MM.1S (cell line): ENCODE data around the gene DBP.

ENCODE experiments used
- DNase-seq: peaks from one replicate; pipeline ENCODE4 v3.0.0-alpha.2; 2015
- H2AFZ ChIP-seq: fragments of 300-600 bp; sonication (generic); 2 replicates; pipeline ENCODE4 v1.6.0; 2016; ENCODE audit warnings: antibody characterized with exemption, low read length
- H3F3A ChIP-seq: fragments of 300-600 bp; sonication (generic); 2 replicates; pipeline ENCODE4 v1.6.1; 2016; ENCODE audit warnings: mild to moderate bottlenecking, antibody characterized with exemption, low read length, moderate library complexity, mixed read lengths; ENCODE audit not compliant: insufficient read depth
- H3K27ac ChIP-seq: fragments of 300-600 bp; sonication (generic); 2 replicates; pipeline ENCODE4 v1.5.1; 2016; ENCODE audit warnings: mild to moderate bottlenecking, low read length
- H3K27me3 ChIP-seq: fragments of 300-600 bp; sonication (generic); replicated peaks from 2 replicates; pipeline ENCODE4 v1.6.0; 2016; ENCODE audit warnings: low read length; ENCODE audit not compliant: insufficient read depth
- H3K36me3 ChIP-seq: fragments of 300-600 bp; sonication (generic); replicated peaks from 2 replicates; pipeline ENCODE4 v1.6.1; 2016; ENCODE audit warnings: mild to moderate bottlenecking, low read length, mixed read lengths; ENCODE audit not compliant: insufficient read depth
- H3K4me1 ChIP-seq: fragments of 300-600 bp; sonication (generic); 2 replicates; pipeline ENCODE4 v1.6.1; 2016; ENCODE audit warnings: low read length, mixed read lengths
- H3K4me2 ChIP-seq: fragments of 300-600 bp; sonication (generic); 2 replicates; pipeline ENCODE4 v1.6.0; 2016; ENCODE audit warnings: low read depth, low read length
- H3K4me3 ChIP-seq: fragments of 300-600 bp; sonication (generic); 2 replicates; pipeline ENCODE4 v1.5.1; 2016; ENCODE audit warnings: low read length, mixed read lengths
- H3K79me2 ChIP-seq: fragments of 300-600 bp; sonication (generic); 2 replicates; pipeline ENCODE4 v1.6.1; 2016; ENCODE audit warnings: mixed run types, low read length, mixed read lengths
- H3K9ac ChIP-seq: fragments of 300-600 bp; sonication (generic); 2 replicates; pipeline ENCODE4 v1.6.1; 2016; ENCODE audit warnings: low read length, mixed read lengths
- H3K9me2 ChIP-seq: fragments of 300-600 bp; sonication (generic); replicated peaks from 2 replicates; pipeline ENCODE4 v1.6.1; 2016; ENCODE audit warnings: mild to moderate bottlenecking, low read length, mixed read lengths; ENCODE audit not compliant: insufficient read depth
- H3K9me3 ChIP-seq: fragments of 300-600 bp; sonication (generic); replicated peaks from 2 replicates; pipeline ENCODE4 v1.6.1; 2016; ENCODE audit warnings: mild to moderate bottlenecking, low read length, mixed read lengths; ENCODE audit not compliant: insufficient read depth
- H4K20me1 ChIP-seq: fragments of 300-600 bp; sonication (generic); 2 replicates; pipeline ENCODE4 v1.6.1; 2016; ENCODE audit warnings: mild to moderate bottlenecking, low read length, moderate library complexity, mixed read lengths; ENCODE audit not compliant: insufficient read depth
- EZH2 ChIP-seq: fragments of 300-600 bp; sonication (generic); optimal IDR thresholded peaks from 2 replicates; pipeline ENCODE3; 2017; ENCODE audit warnings: low read depth, mild to moderate bottlenecking, antibody characterized with exemption, low read length, mixed read lengths
- EZH2phosphoT487 ChIP-seq: fragments of 300-600 bp; sonication (generic); IDR thresholded peaks from 2 replicates; pipeline ENCODE4 v1.6.1; 2018; ENCODE audit warnings: antibody characterized with exemption, low read length
- TF ChIP-seq, protein P1 (sequence below): fragments of 300-600 bp; sonication (generic); IDR thresholded peaks from 2 replicates; pipeline ENCODE4 v1.5.1; 2016; ENCODE audit warnings: antibody characterized with exemption, low read length, mixed read lengths

The DBP gene

DNA sequence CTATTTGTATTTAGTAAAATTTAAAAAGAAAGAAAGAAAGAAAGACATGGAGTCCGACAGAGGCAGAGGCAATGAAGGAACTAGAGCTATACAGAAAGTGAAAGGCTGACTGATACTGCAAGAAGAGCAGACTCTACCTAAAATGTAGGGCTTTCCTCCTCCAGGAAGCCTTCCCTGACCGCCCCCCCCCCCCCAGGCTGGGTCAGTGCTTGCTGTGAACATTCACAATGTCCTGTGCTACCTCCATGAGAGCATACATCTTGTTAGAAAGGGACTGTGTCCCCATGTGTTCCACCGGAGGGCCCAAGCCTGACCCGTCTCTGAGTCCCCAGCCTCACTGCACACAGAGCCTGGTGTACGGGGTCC lies 14.5 kb upstream of the DBP start:
- no peaks in the 10 kb centered on the region for H3K9me2 ChIP-seq
- no peaks in the 10 kb centered on the region for H3K36me3 ChIP-seq
- H3K9ac ChIP-seq, result no peak overlapping the region
- no peak overlapping the region for H3K4me3 ChIP-seq
- H3K4me2 ChIP-seq, result no peak overlapping the region
- peaks cover 7% of the 10 kb centered on the region; the same call in 1 of the 2 replicates for H3K4me1 ChIP-seq
- TF ChIP-seq, protein P1, sequence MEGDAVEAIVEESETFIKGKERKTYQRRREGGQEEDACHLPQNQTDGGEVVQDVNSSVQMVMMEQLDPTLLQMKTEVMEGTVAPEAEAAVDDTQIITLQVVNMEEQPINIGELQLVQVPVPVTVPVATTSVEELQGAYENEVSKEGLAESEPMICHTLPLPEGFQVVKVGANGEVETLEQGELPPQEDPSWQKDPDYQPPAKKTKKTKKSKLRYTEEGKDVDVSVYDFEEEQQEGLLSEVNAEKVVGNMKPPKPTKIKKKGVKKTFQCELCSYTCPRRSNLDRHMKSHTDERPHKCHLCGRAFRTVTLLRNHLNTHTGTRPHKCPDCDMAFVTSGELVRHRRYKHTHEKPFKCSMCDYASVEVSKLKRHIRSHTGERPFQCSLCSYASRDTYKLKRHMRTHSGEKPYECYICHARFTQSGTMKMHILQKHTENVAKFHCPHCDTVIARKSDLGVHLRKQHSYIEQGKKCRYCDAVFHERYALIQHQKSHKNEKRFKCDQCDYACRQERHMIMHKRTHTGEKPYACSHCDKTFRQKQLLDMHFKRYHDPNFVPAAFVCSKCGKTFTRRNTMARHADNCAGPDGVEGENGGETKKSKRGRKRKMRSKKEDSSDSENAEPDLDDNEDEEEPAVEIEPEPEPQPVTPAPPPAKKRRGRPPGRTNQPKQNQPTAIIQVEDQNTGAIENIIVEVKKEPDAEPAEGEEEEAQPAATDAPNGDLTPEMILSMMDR, result no peak
- TF ChIP-seq EZH2, result no peak
- no peak overlapping the region for H3K27ac ChIP-seq
- H2AFZ ChIP-seq, result no peak overlapping the region
- H3F3A ChIP-seq, result no peaks in the 10 kb centered on the region; the same call in 1 of the 2 replicates
- H3K79me2 ChIP-seq, result no peaks in the 10 kb centered on the region
- no peaks in the 10 kb centered on the region for H4K20me1 ChIP-seq
- peaks cover 32% of the 10 kb centered on the region for H3K27me3 ChIP-seq
- no peak for DNase-seq
- H3K9me3 ChIP-seq, result no peaks in the 10 kb centered on the region

DNA sequence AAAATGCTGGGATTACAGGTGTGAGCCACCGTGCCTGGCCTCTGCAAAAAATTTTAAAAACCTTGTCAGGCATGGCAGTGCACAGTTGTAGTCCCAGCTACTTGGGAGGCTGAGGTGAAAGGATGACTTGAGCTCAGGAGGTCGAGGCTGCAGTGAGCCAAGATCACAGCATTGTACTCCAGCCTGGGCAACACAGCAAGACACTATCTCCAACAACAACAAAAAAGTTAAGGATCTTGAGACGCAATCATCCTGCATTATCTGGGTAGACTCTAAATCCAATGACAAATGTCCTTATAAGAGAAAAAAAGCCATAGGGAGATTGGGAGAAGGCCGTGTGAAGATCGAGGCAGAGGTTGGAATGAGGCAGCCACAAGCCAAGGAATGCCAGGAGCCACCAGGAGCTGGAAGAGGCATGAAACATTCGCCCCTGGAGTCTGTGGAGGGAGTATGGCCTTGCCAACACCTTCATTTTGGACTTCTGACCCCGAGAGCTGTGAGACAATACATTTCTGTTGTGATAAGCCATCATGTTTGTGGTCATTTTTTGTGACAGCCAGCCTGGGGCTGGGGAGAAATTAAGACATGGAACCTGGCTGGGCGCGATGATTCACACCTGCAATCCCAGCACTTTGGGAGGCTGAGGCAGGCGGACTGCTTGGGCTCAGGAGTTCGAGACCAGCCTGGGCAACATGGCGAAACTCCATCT lies 13.9 kb upstream of the DBP start:
- Histone ChIP-seq H3F3A (no peaks in the 10 kb centered on the region; the same call in 1 of the 2 replicates), H3K9me2 (no peaks in the 10 kb centered on the region), H3K36me3 (no peaks in the 10 kb centered on the region), H3K79me2 (no peaks in the 10 kb centered on the region), H3K27ac (no peak overlapping the region), H3K4me3 (no peak overlapping the region), H3K4me2 (no peak overlapping the region), H3K27me3 (peaks cover 26% of the 10 kb centered on the region), H2AFZ (no peak overlapping the region), H3K9me3 (no peaks in the 10 kb centered on the region), H3K4me1 (peaks cover 7% of the 10 kb centered on the region; the same call in 1 of the 2 replicates), H4K20me1 (no peaks in the 10 kb centered on the region), H3K9ac (no peak overlapping the region)
- no peak for DNase-seq
- no peak for TF ChIP-seq EZH2phosphoT487
- TF ChIP-seq, protein P1, result no peak
- TF ChIP-seq EZH2, result no peak

DNA sequence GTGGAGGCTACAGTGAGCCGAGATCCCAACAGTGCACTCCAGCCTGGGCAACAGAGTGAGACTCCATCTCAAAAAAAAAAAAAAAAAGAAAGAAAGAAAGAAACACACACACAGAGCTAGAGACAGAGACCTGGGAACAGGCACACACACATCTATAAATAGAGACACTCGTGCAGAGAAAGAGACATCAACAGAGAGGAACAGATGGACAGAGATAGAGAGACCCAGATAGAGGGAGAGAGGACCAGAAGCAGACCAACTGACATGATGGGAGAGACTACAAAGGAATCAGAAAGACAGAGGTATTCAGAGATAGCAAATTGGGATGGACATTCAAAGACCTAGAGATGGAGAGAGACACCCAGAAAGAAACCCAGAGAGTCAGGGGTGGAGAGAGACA lies 11.0 kb upstream of the DBP start:
- H3K9ac ChIP-seq, result no peak overlapping the region
- H3K9me3 ChIP-seq, result no peaks in the 10 kb centered on the region
- no peaks in the 10 kb centered on the region for H3K79me2 ChIP-seq
- H3K27ac ChIP-seq, result no peak overlapping the region
- H3K27me3 ChIP-seq, result peaks cover 18% of the 10 kb centered on the region
- peaks cover 7% of the 10 kb centered on the region; the same call in 1 of the 2 replicates for H3K4me1 ChIP-seq
- H3K4me2 ChIP-seq, result no peak overlapping the region
- TF ChIP-seq, protein P1, result no peak
- no peak for TF ChIP-seq EZH2
- no peak for TF ChIP-seq EZH2phosphoT487
- no peak overlapping the region for H3K4me3 ChIP-seq
- no peak overlapping the region for H2AFZ ChIP-seq
- H3F3A ChIP-seq, result no peaks in the 10 kb centered on the region; the same call in 1 of the 2 replicates
- no peaks in the 10 kb centered on the region for H3K9me2 ChIP-seq
- no peaks in the 10 kb centered on the region for H3K36me3 ChIP-seq
- H4K20me1 ChIP-seq, result no peaks in the 10 kb centered on the region
- no peak for DNase-seq
